Activated CD8-positive, alpha-beta memory T cell treated with anti-CD3 and anti-CD28 coated beads, Interleukin-2, amount 50 U/mL, for 4 hours (primary cell): ENCODE data around the gene NDUFV1.
"Not testable (repeated sequence)": the region's sequence is repeated elsewhere in the genome, so short reads cannot be mapped to it uniquely, and the experiment has no call there.

ENCODE experiments used
- DNase-seq: peaks from one replicate; pipeline ENCODE4 v3.0.0-alpha.2; 2020

Gene NDUFV1

GRCh38 chr11:67657300-67657699 is 50.6 kb downstream of the NDUFV1 start:
- no peak for DNase-seq

GRCh38 chr11:67659651-67660165 is 53.0 kb downstream of the NDUFV1 start:
- DNase-seq, result not testable (repeated sequence)

- DNase-seq, result not testable (repeated sequence)
Measured at GRCh38 chr11:67660752-67661151, 54.0 kb downstream of the NDUFV1 start.
